D721Med (cell line): ENCODE data around the gene CCIN.
"Not testable (repeated sequence)": the region's sequence is repeated elsewhere in the genome, so short reads cannot be mapped to it uniquely, and the experiment has no call there.

ENCODE experiments used
- DNase-seq: peaks from one replicate; pipeline ENCODE4 v3.0.0; 2011; ENCODE audit warnings: low spot score; ENCODE audit not compliant: insufficient read length
- FAIRE-seq: peaks from 2 replicates; lab custom pipeline; 2011; peaks lifted over from hg19 to GRCh38; lab: Jason Lieb, UNC
- CTCF ChIP-seq: IDR thresholded peaks from 2 replicates; pipeline ENCODE4 v1.5.1; 2012; ENCODE audit warnings: mild to moderate bottlenecking, control low read depth; ENCODE audit not compliant: insufficient read depth; ENCODE audit errors: missing control alignments

Gene CCIN

GRCh38 chr9:36126016-36126730 lies 43.0 kb upstream of the CCIN start:
- FAIRE-seq (no peak), DNase-seq (no peak)
- no peak for TF ChIP-seq CTCF

GRCh38 chr9:36127652-36128244 lies 41.4 kb upstream of the CCIN start:
- DNase-seq (no peak), FAIRE-seq (no peak)
- no peak for TF ChIP-seq CTCF

- no peak for TF ChIP-seq CTCF
- FAIRE-seq (no peak), DNase-seq (no peak)
Observed at GRCh38 chr9:36128349-36128748, 40.8 kb upstream of the CCIN start.

GRCh38 chr9:36129139-36129538 lies 40.0 kb upstream of the CCIN start:
- FAIRE-seq (no peak), DNase-seq (no peak)
- no peak for TF ChIP-seq CTCF

GRCh38 chr9:36131666-36132065 lies 37.5 kb upstream of the CCIN start:
- FAIRE-seq, DNase-seq: not testable (repeated sequence)

GRCh38 chr9:36132086-36132485 lies 37.1 kb upstream of the CCIN start:
- DNase-seq, result no peak

More at GRCh38 chr9:36132086-36132485, 37.1 kb upstream of the CCIN start:
- FAIRE-seq, result no peak
- no peak for TF ChIP-seq CTCF
